ENCODE results near the gene SPIRE2.

GRCh38 chr16:89785523-89786155 lies 42.6 kb upstream of the SPIRE2 start:
- TF ChIP-seq CTCF (optimal IDR thresholded peaks at IDR 0.05 in 1 of 3, IDR thresholded peaks at IDR 0.05 in 1 of 3, conservative IDR thresholded peaks at IDR 0.05 in 1 of 3; ENCODE audit: extremely low read depth in 1 of 3, insufficient read depth in 2 of 3, low read length in 3 of 3): no peak
- TF ChIP-seq EZH2 (IDR thresholded peaks at IDR 0.05; ENCODE audit: low read length): no peak
